HEK293 (cell line): ENCODE results near the gene SLC44A5.

Source experiments
- CTCF ChIA-PET: fragments of 350-600 bp; formaldehyde crosslinking; extraction: SDS; loops from one replicate; lab custom pipeline; 2021; ENCODE audit warnings: antibody characterized with exemption; lab: Yijun Ruan, JAX
- POLR2A ChIA-PET: fragments of 300-600 bp; formaldehyde crosslinking; extraction: SDS; loops from one replicate; lab custom pipeline; 2020; ENCODE audit warnings: antibody characterized with exemption, inconsistent platforms; lab: Yijun Ruan, JAX
- H3K27ac ChIP-seq: fragments of 200-500 bp; sonication (Bioruptor generic); 2 replicates; pipeline ENCODE4 v1.5.1; 2014; ENCODE audit warnings: low read depth, low read length, control low read depth, inconsistent platforms; ENCODE audit errors: extremely low read depth
- H3K36me3 ChIP-seq, 2 experiments: fragments of 200-500 bp in 1 of 2; sonication (Bioruptor generic) in 1 of 2; 1 replicate in 1 of 2; 2 replicates in 1 of 2; pipeline ENCODE4 v1.5.1; 2014 to 2017; ENCODE audit warnings: inconsistent platforms in 2 of 2, low read length in 2 of 2; ENCODE audit not compliant: control insufficient read depth in 2 of 2, insufficient read depth in 1 of 2
- H3K4me1 ChIP-seq: fragments of 200-500 bp; sonication (Bioruptor generic); 2 replicates; pipeline ENCODE4 v1.5.1; 2014; ENCODE audit warnings: mild to moderate bottlenecking, low read length, inconsistent platforms; ENCODE audit not compliant: control insufficient read depth, insufficient read depth
- H3K4me3 ChIP-seq: 2 replicates; pipeline ENCODE4 v1.5.1; 2011; ENCODE audit warnings: low read depth, mild to moderate bottlenecking, control low read depth, low read length, moderate library complexity
- H3K9me3 ChIP-seq: fragments of 200-500 bp; sonication (Bioruptor generic); 2 replicates; pipeline ENCODE4 v1.5.1; 2014; ENCODE audit warnings: low read depth, low read length, inconsistent platforms; ENCODE audit not compliant: control insufficient read depth, insufficient read depth
- EGR2 ChIP-seq: fragments of 450-650 bp; formaldehyde crosslinking; IDR thresholded peaks from 2 replicates; pipeline ENCODE4 v1.5.1; 2016; ENCODE audit warnings: low read depth, missing biosample characterization, missing genetic modification characterization
- GLI2 ChIP-seq: fragments of 450-650 bp; formaldehyde crosslinking; IDR thresholded peaks from 2 replicates; pipeline ENCODE4; 2017; ENCODE audit warnings: missing biosample characterization, missing genetic modification characterization, low read depth, borderline replicate concordance
- REPIN1 ChIP-seq: fragments of 450-650 bp; formaldehyde crosslinking; IDR thresholded peaks from 2 replicates; pipeline ENCODE4 v1.5.1; 2017; ENCODE audit warnings: missing biosample characterization, missing genetic modification characterization, low read depth
- SP7 ChIP-seq: fragments of 450-650 bp; formaldehyde crosslinking; IDR thresholded peaks from 2 replicates; pipeline ENCODE4 v1.5.1; 2016; ENCODE audit warnings: missing biosample characterization, missing genetic modification characterization
- TCF7L2 ChIP-seq: IDR thresholded peaks from 2 replicates; pipeline ENCODE4 v1.6.1; 2011; ENCODE audit warnings: low read depth, mild to moderate bottlenecking, inconsistent platforms, low read length, moderate library complexity, borderline replicate concordance
- TRIM28 ChIP-seq: IDR thresholded peaks from 2 replicates; pipeline ENCODE4 v1.6.1; 2011; ENCODE audit warnings: low read length, control low read depth, borderline replicate concordance
- ZBTB20 ChIP-seq: fragments of 450-650 bp; formaldehyde crosslinking; IDR thresholded peaks from 2 replicates; pipeline ENCODE4 v1.5.1; 2016; ENCODE audit warnings: missing biosample characterization, missing genetic modification characterization
- ZBTB21 ChIP-seq: fragments of 450-650 bp; formaldehyde crosslinking; IDR thresholded peaks from 2 replicates; pipeline ENCODE4 v1.5.1; 2017; ENCODE audit warnings: missing biosample characterization, missing genetic modification characterization
- ZFP41 ChIP-seq: fragments of 450-650 bp; formaldehyde crosslinking; IDR thresholded peaks from 2 replicates; pipeline ENCODE4 v1.5.1; 2016; ENCODE audit warnings: missing biosample characterization, missing genetic modification characterization, borderline replicate concordance
- ZFP69B ChIP-seq: fragments of 450-650 bp; formaldehyde crosslinking; IDR thresholded peaks from 2 replicates; pipeline ENCODE4 v1.5.1; 2016; ENCODE audit warnings: missing biosample characterization, missing genetic modification characterization
- ZNF10 ChIP-seq: fragments of 450-650 bp; formaldehyde crosslinking; IDR thresholded peaks from 2 replicates; pipeline ENCODE4 v1.5.1; 2017; ENCODE audit warnings: missing biosample characterization, missing genetic modification characterization
- ZNF132 ChIP-seq: fragments of 450-650 bp; formaldehyde crosslinking; IDR thresholded peaks from 2 replicates; pipeline ENCODE4 v1.5.1; 2017; ENCODE audit warnings: missing biosample characterization, missing genetic modification characterization, borderline replicate concordance
- ZNF133 ChIP-seq: fragments of 450-650 bp; formaldehyde crosslinking; IDR thresholded peaks from 2 replicates; pipeline ENCODE4 v1.5.1; 2016; ENCODE audit warnings: missing biosample characterization, missing genetic modification characterization
- ZNF175 ChIP-seq: fragments of 450-650 bp; formaldehyde crosslinking; IDR thresholded peaks from 2 replicates; pipeline ENCODE4 v1.5.1; 2016; ENCODE audit warnings: missing biosample characterization, missing genetic modification characterization
- ZNF274 ChIP-seq, 2 experiments: fragments of 200-500 bp in 1 of 2; fragments of 450-650 bp in 1 of 2; sonication (Bioruptor generic) in 1 of 2; formaldehyde crosslinking in 1 of 2; IDR thresholded peaks; 2 replicates each; pipeline versions ENCODE4 v1.5.1 to v1.6.1; 2014 to 2016; ENCODE audit warnings: borderline replicate concordance in 1 of 2, inconsistent platforms in 1 of 2, low read length in 1 of 2, missing biosample characterization in 1 of 2, missing genetic modification characterization in 1 of 2
- ZNF350 ChIP-seq: fragments of 450-650 bp; formaldehyde crosslinking; IDR thresholded peaks from 2 replicates; pipeline ENCODE4 v1.5.0; 2017; ENCODE audit warnings: missing biosample characterization, mild to moderate bottlenecking, missing genetic modification characterization
- ZNF423 ChIP-seq: fragments of 450-650 bp; formaldehyde crosslinking; IDR thresholded peaks from 2 replicates; pipeline ENCODE4 v1.5.1; 2016; ENCODE audit warnings: missing biosample characterization, missing genetic modification characterization
- ZNF501 ChIP-seq: fragments of 450-650 bp; formaldehyde crosslinking; IDR thresholded peaks from 2 replicates; pipeline ENCODE4 v1.5.1; 2016; ENCODE audit warnings: missing biosample characterization, missing genetic modification characterization
- ZNF600 ChIP-seq: fragments of 450-650 bp; formaldehyde crosslinking; IDR thresholded peaks from 2 replicates; pipeline ENCODE4 v1.5.1; 2016; ENCODE audit warnings: missing biosample characterization, missing genetic modification characterization
- ZNF621 ChIP-seq: fragments of 450-650 bp; formaldehyde crosslinking; IDR thresholded peaks from 2 replicates; pipeline ENCODE4 v1.5.1; 2017; ENCODE audit warnings: missing biosample characterization, missing genetic modification characterization
- ZNF624 ChIP-seq: fragments of 450-650 bp; formaldehyde crosslinking; IDR thresholded peaks from 2 replicates; pipeline ENCODE4 v1.5.1; 2017; ENCODE audit warnings: missing biosample characterization, missing genetic modification characterization
- ZNF670 ChIP-seq: fragments of 450-650 bp; formaldehyde crosslinking; IDR thresholded peaks from 2 replicates; pipeline ENCODE4 v1.5.1; 2016; ENCODE audit warnings: missing biosample characterization, missing genetic modification characterization, low read depth
- ZNF707 ChIP-seq: fragments of 450-650 bp; formaldehyde crosslinking; IDR thresholded peaks from 2 replicates; pipeline ENCODE4 v1.5.1; 2016; ENCODE audit warnings: missing biosample characterization, missing genetic modification characterization
- ZNF776 ChIP-seq: fragments of 450-650 bp; formaldehyde crosslinking; IDR thresholded peaks from 2 replicates; pipeline ENCODE4 v1.5.0; 2017; ENCODE audit warnings: missing biosample characterization, missing genetic modification characterization, borderline replicate concordance
- ZNF792 ChIP-seq: fragments of 450-650 bp; formaldehyde crosslinking; IDR thresholded peaks from 2 replicates; pipeline ENCODE4 v1.5.1; 2016; ENCODE audit warnings: missing biosample characterization, missing genetic modification characterization
- TF ChIP-seq, protein P1 (sequence below): fragments of 450-650 bp; formaldehyde crosslinking; IDR thresholded peaks from 2 replicates; pipeline ENCODE4 v1.5.1; 2016; ENCODE audit warnings: missing biosample characterization, missing genetic modification characterization
- TF ChIP-seq, protein P2 (sequence below): fragments of 450-650 bp; formaldehyde crosslinking; IDR thresholded peaks from 2 replicates; pipeline ENCODE4 v1.5.0; 2017; ENCODE audit warnings: missing biosample characterization, missing genetic modification characterization, borderline replicate concordance

SLC44A5 gene

DNA sequence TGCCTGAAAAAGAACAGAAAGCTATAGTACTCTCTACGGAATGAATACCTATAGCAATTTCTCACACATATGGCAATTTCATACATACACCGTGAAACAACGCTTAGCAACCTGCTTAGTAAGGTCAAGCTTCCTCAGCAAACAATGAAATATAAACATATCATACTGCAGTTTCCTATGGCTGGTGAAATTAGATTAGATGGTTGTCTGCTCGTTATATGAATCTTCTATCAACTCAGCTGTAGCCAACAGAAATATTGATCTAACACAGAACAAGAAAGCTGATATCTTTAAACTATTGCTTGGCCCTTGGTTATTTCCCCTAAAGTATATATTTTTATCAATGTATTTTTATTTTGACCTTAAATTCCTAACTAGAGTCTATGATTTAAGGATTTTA lies 187.8 kb downstream of the SLC44A5 start:
- H3K9me3 ChIP-seq, result no peaks in the 10 kb centered on the region
- TF ChIP-seq GLI2 (no peak), ZNF132 (tag by site-specific recombination) (no peak), TCF7L2 (no peak), ZBTB21 (tag by site-specific recombination) (no peak)
- TF ChIP-seq, all 188 proteins: peak for 0
- no peaks in the 10 kb centered on the region for H3K36me3 ChIP-seq
- no peak overlapping the region for H3K4me3 ChIP-seq
- H3K4me1 ChIP-seq, result no peaks in the 10 kb centered on the region
- ChIA-PET POLR2A (no interaction called here), CTCF (interaction anchor here (1.5 kb wide), 1 partner anchor 18 kb away, joined by 3 read pairs; no protein-coding TSS in a partner anchor)
- H3K27ac ChIP-seq, result no peak overlapping the region

DNA sequence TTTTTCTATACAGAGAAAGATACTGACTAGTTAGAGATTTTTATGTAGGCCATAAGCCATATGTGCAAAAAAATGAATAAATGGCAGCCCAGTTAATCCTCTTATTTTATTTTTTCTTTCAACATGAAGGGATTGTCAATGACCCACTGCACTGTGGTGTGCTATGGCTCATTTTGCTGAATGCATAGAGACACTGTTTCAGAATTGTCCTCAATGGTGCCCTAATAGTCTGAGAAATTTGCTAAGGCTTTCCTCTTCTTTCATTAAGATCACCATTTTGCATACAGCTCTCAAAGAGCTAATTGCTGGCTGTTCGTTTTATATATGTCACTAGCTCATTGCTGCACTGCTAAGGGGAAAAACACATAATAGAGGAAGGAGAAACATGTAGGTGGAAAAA lies 189.5 kb downstream of the SLC44A5 start:
- Histone ChIP-seq H3K27ac (no peak overlapping the region), H3K36me3 (no peaks in the 10 kb centered on the region), H3K4me3 (no peak overlapping the region), H3K9me3 (no peaks in the 10 kb centered on the region), H3K4me1 (no peaks in the 10 kb centered on the region)
- CTCF ChIA-PET, result no interaction called here
- TF ChIP-seq ZNF621 (tag by site-specific recombination), result no peak
- TF ChIP-seq ZNF423, result no peak
- no peak for TF ChIP-seq ZFP69B (tag by site-specific recombination)
- no peak for TF ChIP-seq ZNF175 (tag by site-specific recombination)
- TF ChIP-seq, protein P1, sequence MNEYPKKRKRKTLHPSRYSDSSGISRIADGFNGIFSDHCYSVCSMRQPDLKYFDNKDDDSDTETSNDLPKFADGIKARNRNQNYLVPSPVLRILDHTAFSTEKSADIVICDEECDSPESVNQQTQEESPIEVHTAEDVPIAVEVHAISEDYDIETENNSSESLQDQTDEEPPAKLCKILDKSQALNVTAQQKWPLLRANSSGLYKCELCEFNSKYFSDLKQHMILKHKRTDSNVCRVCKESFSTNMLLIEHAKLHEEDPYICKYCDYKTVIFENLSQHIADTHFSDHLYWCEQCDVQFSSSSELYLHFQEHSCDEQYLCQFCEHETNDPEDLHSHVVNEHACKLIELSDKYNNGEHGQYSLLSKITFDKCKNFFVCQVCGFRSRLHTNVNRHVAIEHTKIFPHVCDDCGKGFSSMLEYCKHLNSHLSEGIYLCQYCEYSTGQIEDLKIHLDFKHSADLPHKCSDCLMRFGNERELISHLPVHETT, result no peak
- TF ChIP-seq ZNF707 (tag by site-specific recombination), result no peak
- no peak for TF ChIP-seq REPIN1 (tag by site-specific recombination)
- no peak for TF ChIP-seq ZNF624 (tag by site-specific recombination)
- TF ChIP-seq EGR2 (tag by site-specific recombination), result no peak
- TF ChIP-seq TCF7L2, result no peak
- TF ChIP-seq TRIM28, result no peak
- no peak for TF ChIP-seq ZNF133 (tag by site-specific recombination)
- TF ChIP-seq ZNF776, result no peak
- POLR2A ChIA-PET, result no interaction called here

DNA sequence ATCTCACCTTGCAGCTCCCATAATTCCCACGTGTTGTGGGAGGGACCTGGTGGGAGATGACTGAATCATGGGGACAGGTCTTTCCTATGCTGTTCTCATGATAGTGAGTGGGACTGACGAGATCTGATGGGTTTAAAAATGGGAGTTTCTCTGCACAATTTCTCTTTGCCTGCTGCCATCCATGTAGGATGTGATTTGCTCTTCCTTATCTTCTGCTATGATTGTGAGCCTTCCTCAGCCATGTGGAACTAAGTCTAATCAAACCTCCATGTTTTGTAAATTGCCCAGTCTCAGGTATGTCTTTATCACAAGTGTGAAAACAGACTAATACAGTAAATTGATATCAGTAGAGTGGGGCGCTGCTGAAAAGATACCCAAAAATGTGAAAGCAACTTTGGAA lies 195.7 kb downstream of the SLC44A5 start:
- POLR2A ChIA-PET, result no interaction called here
- TF ChIP-seq SP7 (tag by site-specific recombination) (no peak), ZNF10 (no peak), ZNF670 (tag by site-specific recombination) (no peak), ZNF274 (IDR thresholded peaks at IDR 0.05; ENCODE audit: low read length) (no peak), ZNF274 (tag by site-specific recombination; IDR thresholded peaks at IDR 0.05; ENCODE audit: borderline replicate concordance) (no peak), ZBTB20 (no peak), ZNF350 (tag by site-specific recombination) (no peak), ZFP41 (tag by site-specific recombination) (no peak), ZNF423 (no peak), ZNF792 (tag by site-specific recombination) (no peak), ZNF600 (tag by site-specific recombination) (no peak), ZNF501 (tag by site-specific recombination) (no peak)
- TF ChIP-seq, protein P2, sequence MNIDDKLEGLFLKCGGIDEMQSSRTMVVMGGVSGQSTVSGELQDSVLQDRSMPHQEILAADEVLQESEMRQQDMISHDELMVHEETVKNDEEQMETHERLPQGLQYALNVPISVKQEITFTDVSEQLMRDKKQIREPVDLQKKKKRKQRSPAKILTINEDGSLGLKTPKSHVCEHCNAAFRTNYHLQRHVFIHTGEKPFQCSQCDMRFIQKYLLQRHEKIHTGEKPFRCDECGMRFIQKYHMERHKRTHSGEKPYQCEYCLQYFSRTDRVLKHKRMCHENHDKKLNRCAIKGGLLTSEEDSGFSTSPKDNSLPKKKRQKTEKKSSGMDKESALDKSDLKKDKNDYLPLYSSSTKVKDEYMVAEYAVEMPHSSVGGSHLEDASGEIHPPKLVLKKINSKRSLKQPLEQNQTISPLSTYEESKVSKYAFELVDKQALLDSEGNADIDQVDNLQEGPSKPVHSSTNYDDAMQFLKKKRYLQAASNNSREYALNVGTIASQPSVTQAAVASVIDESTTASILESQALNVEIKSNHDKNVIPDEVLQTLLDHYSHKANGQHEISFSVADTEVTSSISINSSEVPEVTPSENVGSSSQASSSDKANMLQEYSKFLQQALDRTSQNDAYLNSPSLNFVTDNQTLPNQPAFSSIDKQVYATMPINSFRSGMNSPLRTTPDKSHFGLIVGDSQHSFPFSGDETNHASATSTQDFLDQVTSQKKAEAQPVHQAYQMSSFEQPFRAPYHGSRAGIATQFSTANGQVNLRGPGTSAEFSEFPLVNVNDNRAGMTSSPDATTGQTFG, result no peak

More for the DNA sequence above, 195.7 kb downstream of the SLC44A5 start:
- CTCF ChIA-PET, result no interaction called here
- Histone ChIP-seq H3K4me3 (no peak overlapping the region), H3K36me3 (no peaks in the 10 kb centered on the region), H3K27ac (no peak overlapping the region), H3K9me3 (no peaks in the 10 kb centered on the region), H3K4me1 (no peaks in the 10 kb centered on the region)
